Measurements from ENCODE around the gene PPA1.

- TF ChIP-seq EZH2 (IDR thresholded peaks at IDR 0.05; ENCODE audit: insufficient read depth, poor library complexity, severe bottlenecking) (no peak), EZH2phosphoT487 (IDR thresholded peaks at IDR 0.05; ENCODE audit: insufficient read depth, low read depth) (no peak)
Observed at GRCh38 chr10:70233109-70233938, at the start of gene PPA1.

All from GM23248 (cell line).